Cardiac fibroblast (primary cell): ENCODE measurements around the gene SLIT3.

Experiments used
- DNase-seq, 2 donors: peaks; one replicate each; pipeline versions ENCODE4 v3.0.0 to v3.0.0-alpha.2; 2010; ENCODE audit warnings: low read depth in 2 of 2
- H3K4me3 ChIP-seq, 2 donors: replicated peaks in 1 of 2; 1 replicate in 1 of 2; 2 replicates in 1 of 2; pipeline ENCODE4 v1.5.1; 2011; ENCODE audit warnings: low read depth in 2 of 2, low read length in 2 of 2, mild to moderate bottlenecking in 2 of 2, moderate library complexity in 1 of 2
- CTCF ChIP-seq: IDR thresholded peaks from one replicate; pipeline ENCODE4 v1.5.1; 2011; ENCODE audit warnings: low read depth, mild to moderate bottlenecking, low read length, inconsistent platforms

Gene SLIT3

GRCh38 chr5:168877132-168877892, 423.6 kb downstream of the SLIT3 start:
- no peak overlapping the region for H3K4me3 ChIP-seq
- TF ChIP-seq CTCF, result no peak
- no peak for DNase-seq

- H3K4me3 ChIP-seq, result no peak overlapping the region
- no peak for DNase-seq
- TF ChIP-seq CTCF, result no peak
These were observed 424.5 kb downstream of the SLIT3 start for GRCh38 chr5:168876419-168876818.

- peak; percentile 2 to 11 for DNase-seq
- H3K4me3 ChIP-seq, result no peak overlapping the region
- TF ChIP-seq CTCF, result no peak
These were observed 425.1 kb downstream of the SLIT3 start for GRCh38 chr5:168875832-168876231.

GRCh38 chr5:168874713-168875380, 426.1 kb downstream of the SLIT3 start:
- peak; percentile 10 for TF ChIP-seq CTCF
- H3K4me3 ChIP-seq, result no peak overlapping the region
- peak; percentile 10 to 23 for DNase-seq

GRCh38 chr5:168872246-168872645, 428.7 kb downstream of the SLIT3 start:
- H3K4me3 ChIP-seq, result no peak overlapping the region
- TF ChIP-seq CTCF, result no peak

GRCh38 chr5:168870910-168871309, 430.0 kb downstream of the SLIT3 start:
- H3K4me3 ChIP-seq, result no peak overlapping the region
- TF ChIP-seq CTCF, result no peak
- DNase-seq, result no peak

More at GRCh38 chr5:168872246-168872645, 428.7 kb downstream of the SLIT3 start:
- no peak for DNase-seq
